A673 (cell line): ENCODE data around the gene SH3BP5L.

ENCODE experiments used
- EZH2 ChIP-seq: fragments of 200-600 bp; sonication (generic); IDR thresholded peaks from 2 replicates; pipeline ENCODE4 v1.6.1; 2017; ENCODE audit warnings: borderline replicate concordance, low read depth, mild to moderate bottlenecking, mixed read lengths, antibody characterized with exemption, low read length; ENCODE audit not compliant: poor library complexity, severe bottlenecking
- TF ChIP-seq, protein P1 (sequence below): fragments of 300-800, 200-600 bp; sonication (generic); conservative IDR thresholded peaks from 2 replicates; pipeline ENCODE4 v1.5.1; 2017; ENCODE audit warnings: low read depth, mild to moderate bottlenecking, antibody characterized with exemption, low read length, moderate library complexity, mixed read lengths

DNA sequence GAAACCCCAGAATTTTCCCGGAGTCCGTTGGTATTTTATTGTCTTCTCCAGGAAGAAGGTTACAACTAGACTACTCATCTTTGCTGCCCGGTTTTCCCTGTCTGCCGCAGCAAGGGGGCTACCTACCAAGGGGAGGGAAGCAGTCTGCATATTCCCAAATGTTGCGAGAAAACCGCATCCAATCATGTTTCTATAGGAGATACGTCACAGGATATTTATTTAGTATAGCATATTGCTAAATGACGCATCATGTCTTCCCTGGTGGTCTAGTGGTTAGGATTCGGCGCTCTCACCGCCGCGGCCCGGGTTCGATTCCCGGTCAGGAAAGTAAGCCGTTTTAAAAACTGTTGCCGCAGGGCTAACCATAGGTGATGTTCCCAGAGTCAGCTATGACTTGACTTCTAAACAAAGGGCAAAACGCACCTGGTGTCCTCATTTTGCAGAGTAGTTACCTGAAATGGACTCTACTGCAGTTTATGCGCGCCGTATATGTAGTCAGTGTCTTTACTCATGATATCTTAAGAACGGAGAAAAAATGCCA lies 48.3 kb upstream of the SH3BP5L start:
- TF ChIP-seq, protein P1, sequence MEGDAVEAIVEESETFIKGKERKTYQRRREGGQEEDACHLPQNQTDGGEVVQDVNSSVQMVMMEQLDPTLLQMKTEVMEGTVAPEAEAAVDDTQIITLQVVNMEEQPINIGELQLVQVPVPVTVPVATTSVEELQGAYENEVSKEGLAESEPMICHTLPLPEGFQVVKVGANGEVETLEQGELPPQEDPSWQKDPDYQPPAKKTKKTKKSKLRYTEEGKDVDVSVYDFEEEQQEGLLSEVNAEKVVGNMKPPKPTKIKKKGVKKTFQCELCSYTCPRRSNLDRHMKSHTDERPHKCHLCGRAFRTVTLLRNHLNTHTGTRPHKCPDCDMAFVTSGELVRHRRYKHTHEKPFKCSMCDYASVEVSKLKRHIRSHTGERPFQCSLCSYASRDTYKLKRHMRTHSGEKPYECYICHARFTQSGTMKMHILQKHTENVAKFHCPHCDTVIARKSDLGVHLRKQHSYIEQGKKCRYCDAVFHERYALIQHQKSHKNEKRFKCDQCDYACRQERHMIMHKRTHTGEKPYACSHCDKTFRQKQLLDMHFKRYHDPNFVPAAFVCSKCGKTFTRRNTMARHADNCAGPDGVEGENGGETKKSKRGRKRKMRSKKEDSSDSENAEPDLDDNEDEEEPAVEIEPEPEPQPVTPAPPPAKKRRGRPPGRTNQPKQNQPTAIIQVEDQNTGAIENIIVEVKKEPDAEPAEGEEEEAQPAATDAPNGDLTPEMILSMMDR, result no peak
- TF ChIP-seq EZH2, result no peak
